GM21529 (cell line): ENCODE measurements around the gene ICOSLG.
"Not testable (repeated sequence)": the region's sequence is repeated elsewhere in the genome, so short reads cannot be mapped to it uniquely, and the experiment has no call there.

Experiments used
- ATAC-seq: cut with Tn5 transposase; IDR thresholded peaks from one replicate; pipeline ENCODE4 v1.9.1; 2021; ENCODE audit not compliant: unreplicated experiment

Gene ICOSLG

GRCh38 chr21:44184862-44185261 lies 55.9 kb downstream of the ICOSLG start:
- ATAC-seq, result not testable (repeated sequence)

- not testable (repeated sequence) for ATAC-seq
These were observed 58.5 kb downstream of the ICOSLG start for GRCh38 chr21:44182202-44182601.

- ATAC-seq, result not testable (repeated sequence)
These were observed 59.2 kb downstream of the ICOSLG start for GRCh38 chr21:44181506-44181905.

- ATAC-seq, result not testable (repeated sequence)
These were observed 64.6 kb downstream of the ICOSLG start for GRCh38 chr21:44176127-44176526.

GRCh38 chr21:44175189-44175588 lies 65.6 kb downstream of the ICOSLG start:
- not testable (repeated sequence) for ATAC-seq
